HG02588 (cell line): ENCODE measurements around the gene ZBTB20.

ENCODE experiments used
- ATAC-seq: cut with Tn5 transposase; IDR thresholded peaks from one replicate; pipeline ENCODE4 v1.9.1; 2021; ENCODE audit warnings: mild to moderate bottlenecking, moderate library complexity; ENCODE audit not compliant: unreplicated experiment

The ZBTB20 gene

DNA sequence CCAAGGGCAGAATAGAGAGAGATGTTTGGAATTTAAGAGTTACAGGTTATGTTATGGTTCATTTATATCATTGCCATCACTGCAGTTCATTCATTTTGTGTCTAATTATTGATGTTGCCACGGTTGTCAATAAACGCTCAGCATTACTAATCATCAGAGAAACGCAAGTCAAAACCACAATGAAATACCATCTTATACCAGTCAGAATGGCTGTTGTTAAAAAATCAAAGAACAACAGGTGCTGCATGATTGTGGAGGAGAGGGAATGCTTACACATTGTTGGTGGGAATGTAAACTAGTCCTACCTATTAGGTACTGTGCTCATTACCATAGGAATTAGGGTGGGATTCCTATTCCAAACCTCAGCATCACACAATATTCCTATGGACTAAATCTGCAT, 502.7 kb downstream of the ZBTB20 start:
- ATAC-seq: no peak

GRCh38 chr3:114642951-114643741, 503.9 kb downstream of the ZBTB20 start:
- ATAC-seq: no peak

GRCh38 chr3:114640126-114640525, 507.0 kb downstream of the ZBTB20 start:
- no peak for ATAC-seq

- no peak for ATAC-seq
Observed at GRCh38 chr3:114639171-114639570, 507.9 kb downstream of the ZBTB20 start.

DNA sequence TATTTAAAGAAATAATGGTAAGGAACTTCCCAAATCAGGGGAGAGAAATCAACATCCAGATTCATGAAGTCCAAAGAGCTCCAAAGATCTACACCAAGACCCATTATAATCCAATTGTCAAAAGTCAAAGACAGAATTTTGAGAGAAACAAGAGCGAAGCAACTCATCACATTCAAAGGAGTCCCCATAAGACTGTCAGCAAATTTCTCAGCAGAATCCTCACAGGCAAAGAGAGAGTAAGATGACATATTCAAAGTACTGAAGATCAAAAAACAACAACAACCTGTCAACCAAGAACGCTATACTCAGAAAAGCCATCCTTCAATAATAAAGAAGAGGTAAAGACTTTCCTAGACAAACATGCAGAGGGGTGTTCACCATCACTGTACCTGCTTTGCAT, 511.2 kb downstream of the ZBTB20 start:
- ATAC-seq: no peak

GRCh38 chr3:114634635-114635034, 512.5 kb downstream of the ZBTB20 start:
- no peak for ATAC-seq

DNA sequence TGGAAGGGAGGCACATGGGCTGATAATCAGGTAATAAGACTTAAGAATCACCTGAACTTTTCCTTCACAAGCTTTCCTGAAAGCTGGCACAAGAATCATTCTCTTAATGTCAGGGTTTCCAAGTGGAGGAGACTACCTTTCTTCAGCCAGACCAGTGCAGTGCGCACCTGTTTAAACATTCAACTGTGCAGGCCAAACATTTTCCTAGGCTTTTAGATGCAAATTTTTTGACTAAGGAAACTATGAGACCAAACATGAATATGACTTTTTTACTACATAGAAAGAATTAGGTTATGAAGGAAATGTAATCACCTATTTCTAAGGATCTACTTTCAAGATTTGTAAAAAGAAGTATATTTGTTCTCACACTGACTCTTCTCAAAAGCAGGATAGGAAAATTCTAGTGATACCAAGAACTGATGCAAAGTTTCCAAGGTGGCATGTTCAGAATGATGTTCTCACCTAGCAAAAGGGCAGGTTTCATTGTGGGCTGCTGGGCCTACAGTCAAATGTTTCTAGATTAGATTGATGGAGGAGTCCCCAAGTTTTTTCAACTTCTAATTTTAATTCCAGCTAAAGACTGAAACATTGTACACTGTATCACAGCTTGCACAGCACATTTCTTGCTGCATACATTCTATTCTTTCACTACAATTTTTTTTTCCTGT, 514.2 kb downstream of the ZBTB20 start:
- ATAC-seq: no peak

DNA sequence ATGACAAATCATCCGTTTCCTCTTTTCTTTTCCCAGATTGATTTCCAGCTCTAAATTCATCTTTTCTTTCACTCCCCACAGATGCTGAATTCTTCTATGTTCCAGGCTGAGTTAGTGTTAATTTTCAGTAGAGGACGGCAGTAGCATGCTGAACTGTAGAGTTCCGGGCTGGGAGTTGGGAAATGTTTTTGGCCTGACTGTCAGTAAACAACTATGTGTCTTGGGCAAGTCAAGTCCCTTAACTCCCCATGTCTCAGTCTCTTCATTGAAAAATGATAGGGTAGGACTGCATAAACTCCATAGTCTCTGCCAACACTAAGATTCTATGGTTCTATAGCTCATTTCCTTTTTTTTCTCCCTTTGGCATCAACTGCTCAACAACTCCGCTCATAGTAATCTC, 519.3 kb downstream of the ZBTB20 start:
- ATAC-seq: no peak

DNA sequence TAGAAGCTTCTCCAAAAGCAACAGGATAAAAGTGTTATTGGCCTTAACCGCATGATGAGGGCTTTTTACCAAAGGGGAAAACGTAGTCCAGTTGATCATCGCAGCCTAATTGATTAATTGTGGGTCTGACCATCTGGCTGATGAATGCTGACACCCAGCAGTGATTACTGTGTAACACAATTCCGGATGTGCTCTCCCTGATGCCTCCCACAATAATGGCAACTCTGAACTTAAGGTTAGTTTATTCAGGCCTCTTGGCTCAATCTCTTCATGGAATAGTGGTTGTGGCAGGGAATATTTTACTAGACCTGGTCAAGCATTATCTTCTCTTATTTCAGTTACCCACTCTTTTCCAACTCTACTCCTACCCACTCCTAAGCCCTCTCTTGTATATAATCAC, 520.3 kb downstream of the ZBTB20 start:
- ATAC-seq: no peak

- ATAC-seq: no peak
Observed at GRCh38 chr3:114624571-114625181, 522.4 kb downstream of the ZBTB20 start.

GRCh38 chr3:114624047-114624445, 523.0 kb downstream of the ZBTB20 start:
- no peak for ATAC-seq

DNA sequence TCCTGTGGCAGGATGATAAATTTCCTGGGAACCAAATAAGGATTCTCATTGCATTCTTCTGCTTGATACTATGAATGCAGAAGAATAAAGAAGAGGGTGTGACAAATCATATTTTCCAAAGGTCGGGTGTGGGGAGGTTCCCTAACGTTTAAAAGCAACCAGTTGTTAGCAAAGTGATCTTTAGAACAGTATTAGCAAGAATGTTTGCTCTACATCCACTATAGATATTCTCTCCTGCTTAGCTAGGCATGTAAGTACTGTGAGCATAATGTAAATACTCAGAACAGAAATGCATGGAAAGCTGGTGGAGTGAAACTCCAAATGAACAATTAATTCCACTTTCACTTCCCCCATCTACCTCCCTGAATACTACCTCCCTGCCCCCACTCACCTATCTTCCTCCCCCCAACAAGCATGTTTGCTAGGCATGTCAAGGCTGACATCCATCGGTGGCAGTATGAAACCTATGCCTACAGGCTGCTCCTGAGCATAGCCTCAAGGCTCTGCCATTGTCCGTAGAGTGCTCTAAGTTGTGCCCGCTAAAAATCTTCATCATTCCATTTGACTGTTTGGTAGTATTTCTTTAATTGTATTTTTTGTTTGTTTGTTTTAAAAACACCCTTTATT, 523.6 kb downstream of the ZBTB20 start:
- no peak for ATAC-seq

GRCh38 chr3:114622001-114622400, 525.1 kb downstream of the ZBTB20 start:
- no peak for ATAC-seq

GRCh38 chr3:114619771-114620170, 527.3 kb downstream of the ZBTB20 start:
- ATAC-seq: no peak

- no peak for ATAC-seq
Observed at GRCh38 chr3:114615523-114616085, 531.5 kb downstream of the ZBTB20 start.

DNA sequence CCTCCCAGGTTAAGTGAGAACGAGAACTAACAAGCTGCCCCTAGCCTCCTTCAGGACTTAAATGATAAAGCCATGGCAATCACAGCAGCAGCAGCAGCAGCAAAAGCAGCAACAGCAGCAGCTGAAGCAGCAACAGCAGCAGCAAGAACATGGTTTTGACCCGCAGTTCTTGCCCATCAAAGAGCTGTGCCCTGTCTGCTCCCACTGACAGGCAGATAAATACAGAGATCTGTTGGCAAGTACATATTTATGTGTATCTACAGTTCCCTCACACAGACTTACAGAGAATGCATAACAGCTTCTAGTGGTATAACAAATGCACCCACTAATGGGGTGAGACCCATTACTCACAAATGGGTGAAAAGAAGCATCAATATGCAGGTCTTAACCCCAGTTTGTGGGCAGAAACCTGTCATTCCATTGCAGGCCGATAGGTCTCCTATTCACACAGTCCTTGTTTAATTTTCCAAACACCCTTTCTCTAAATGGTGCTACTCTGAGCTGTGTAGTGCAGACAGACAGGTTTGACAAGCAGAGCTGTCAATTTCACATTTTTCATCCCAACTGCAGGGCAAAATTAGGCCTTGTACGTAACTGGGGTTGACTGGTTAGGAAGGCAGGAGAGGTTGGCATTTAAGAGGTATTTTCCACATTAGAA, 537.0 kb downstream of the ZBTB20 start:
- no peak for ATAC-seq

- ATAC-seq: no peak
Observed at GRCh38 chr3:114608293-114608692, 538.8 kb downstream of the ZBTB20 start.

DNA sequence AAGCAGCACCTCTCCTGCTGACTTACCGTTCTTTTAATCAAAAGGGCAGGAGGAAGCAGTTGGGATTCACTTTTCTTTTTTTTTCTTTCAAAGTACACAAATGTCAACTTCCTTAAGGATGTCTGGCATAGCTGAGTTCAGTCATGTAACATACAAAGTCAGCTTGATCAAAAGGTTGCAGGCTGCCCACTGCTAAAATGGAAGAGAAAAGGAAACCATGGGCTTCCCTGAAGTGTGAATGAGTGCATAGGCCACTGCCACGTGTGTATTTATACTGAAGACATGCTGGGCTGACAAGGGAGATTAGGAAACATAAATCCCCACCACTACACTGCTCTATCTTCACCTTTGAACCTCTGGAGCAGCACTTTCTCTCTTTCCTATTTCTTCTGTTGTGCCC, 540.8 kb downstream of the ZBTB20 start:
- ATAC-seq: no peak

GRCh38 chr3:114600571-114600970, 546.5 kb downstream of the ZBTB20 start:
- ATAC-seq: no peak

GRCh38 chr3:114597871-114598270, 549.2 kb downstream of the ZBTB20 start:
- ATAC-seq: no peak

DNA sequence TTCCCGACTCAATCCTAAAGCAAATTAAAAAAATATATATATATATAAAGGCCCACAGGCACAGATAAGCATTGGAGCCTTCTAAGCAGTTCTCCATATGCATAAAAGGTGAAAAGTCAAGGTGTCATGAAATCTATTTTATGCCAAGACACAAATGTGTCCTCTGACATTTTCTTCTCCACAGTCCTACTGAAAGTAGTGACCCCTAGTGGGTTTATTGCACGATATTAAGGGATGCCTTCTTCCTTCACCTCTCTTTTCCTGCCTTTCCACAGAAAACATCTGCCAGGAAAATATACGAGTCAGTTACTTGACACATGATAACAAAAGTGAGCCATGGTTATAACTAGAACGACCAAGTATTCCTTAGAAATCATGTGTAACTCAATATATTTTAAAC, 550.1 kb downstream of the ZBTB20 start:
- ATAC-seq: no peak
